K562 (cell line): ENCODE data around the gene NDUFV3. TPM values are rescaled to one million over a fixed set of nuclear protein-coding genes. Genes with fewer than 3 reads are reported as not detected.

Experiments used
- BRD4 ChIP-seq: fragments of 200-600 bp; sonication (generic); IDR thresholded peaks from 2 replicates; pipeline ENCODE4 v1.6.1; 2017; ENCODE audit warnings: inconsistent platforms
- FUS ChIP-seq: fragments of 200-400 bp; formaldehyde crosslinking; optimal IDR thresholded peaks from 2 replicates; pipeline ENCODE3; 2017; ENCODE audit warnings: low read depth, low read length
- GTF2A2 ChIP-seq: IDR thresholded peaks from 2 replicates; pipeline ENCODE4 v1.6.1; 2016; ENCODE audit warnings: mild to moderate bottlenecking, missing genetic modification characterization, missing compliant biosample characterization
- IFI16 ChIP-seq: fragments of 250-450 bp; sonication (Bioruptor Pico); IDR thresholded peaks from 2 replicates; pipeline ENCODE4 v2.1.2; 2022; ENCODE audit warnings: mild to moderate bottlenecking, inconsistent platforms
- NFYB ChIP-seq: IDR thresholded peaks from 2 replicates; pipeline ENCODE4 v1.6.1; 2011; ENCODE audit warnings: mild to moderate bottlenecking, moderate library complexity; ENCODE audit not compliant: insufficient read length; ENCODE audit errors: extremely low read depth
- ZNF165 ChIP-seq: fragments of 250-450 bp; sonication (Bioruptor Pico); IDR thresholded peaks from 2 replicates; pipeline ENCODE4 v1.4.0; 2020; ENCODE audit warnings: borderline replicate concordance
- polyA plus RNA-seq, 8 experiments: library from polyadenylated mRNA; depleted of rRNA in 4 of 8; stranded (reverse) in 5 of 8; unstranded in 3 of 8; fragments of >200 nt; fragmentation: Nextera tagmentation in 2 of 8; fragmentation: Illumina TruSeq in 1 of 8; extraction: Ambion mirVana in 2 of 8; extraction: Trizol in 1 of 8; gene quantifications; 2 replicates each; pipeline versions ENCODE4 v1.2.1 to v1.2.3, GENCODE V29; 2011 to 2014; ENCODE audit warnings: inconsistent platforms in 1 of 8, missing spikeins in 1 of 8
- total RNA-seq, 7 experiments: library from RNA; depleted of rRNA in 6 of 7; stranded (reverse); fragments of >200 nt in 6 of 7; fragmentation: Illumina TruSeq in 2 of 7; extraction: Trizol in 2 of 7; gene quantifications; 2 replicates each; pipeline versions ENCODE4 v1.2.1 to v1.2.3, GENCODE V29; 2011 to 2021; ENCODE audit warnings: low replicate concordance in 1 of 7
- TF ChIP-seq, protein P1 (sequence below): fragments of 450-650 bp; conservative IDR thresholded peaks from 2 replicates; pipeline ENCODE4 v1.6.1; 2016; ENCODE audit warnings: missing genetic modification characterization, low read depth, mild to moderate bottlenecking, control low read depth, missing compliant biosample characterization
- TF ChIP-seq, protein P2 (sequence below): fragments of 250-450 bp; sonication (Bioruptor Pico); IDR thresholded peaks from 2 replicates; pipeline ENCODE4 v1.4.0; 2020; ENCODE audit warnings: mild to moderate bottlenecking, moderate library complexity, borderline replicate concordance
- TF ChIP-seq, protein P3 (sequence below), 2 experiments: IDR thresholded peaks; 2 replicates each; pipeline ENCODE4 v1.6.1; 2011; ENCODE audit warnings: borderline replicate concordance in 1 of 2, control low read depth in 1 of 2, low read depth in 1 of 2, low read length in 1 of 2, mild to moderate bottlenecking in 1 of 2, mixed read lengths in 1 of 2, moderate library complexity in 1 of 2; ENCODE audit not compliant: insufficient read depth in 1 of 2, insufficient read length in 1 of 2, poor library complexity in 1 of 2, severe bottlenecking in 1 of 2; ENCODE audit errors: extremely low read depth in 1 of 2
- TF ChIP-seq, protein P4 (sequence below): fragments of 450-650 bp; IDR thresholded peaks from 2 replicates; pipeline ENCODE4 v1.7.1; 2018; ENCODE audit warnings: mild to moderate bottlenecking, low read depth; ENCODE audit not compliant: partially characterized antibody

Gene NDUFV3
- total and polyA plus RNA-seq, 9 of the 15 experiments (the other 6 are each of a cell fraction or from before 2014, with no cell fraction given): 19.1 to 87.8 (median 74.3) TPM

DNA sequence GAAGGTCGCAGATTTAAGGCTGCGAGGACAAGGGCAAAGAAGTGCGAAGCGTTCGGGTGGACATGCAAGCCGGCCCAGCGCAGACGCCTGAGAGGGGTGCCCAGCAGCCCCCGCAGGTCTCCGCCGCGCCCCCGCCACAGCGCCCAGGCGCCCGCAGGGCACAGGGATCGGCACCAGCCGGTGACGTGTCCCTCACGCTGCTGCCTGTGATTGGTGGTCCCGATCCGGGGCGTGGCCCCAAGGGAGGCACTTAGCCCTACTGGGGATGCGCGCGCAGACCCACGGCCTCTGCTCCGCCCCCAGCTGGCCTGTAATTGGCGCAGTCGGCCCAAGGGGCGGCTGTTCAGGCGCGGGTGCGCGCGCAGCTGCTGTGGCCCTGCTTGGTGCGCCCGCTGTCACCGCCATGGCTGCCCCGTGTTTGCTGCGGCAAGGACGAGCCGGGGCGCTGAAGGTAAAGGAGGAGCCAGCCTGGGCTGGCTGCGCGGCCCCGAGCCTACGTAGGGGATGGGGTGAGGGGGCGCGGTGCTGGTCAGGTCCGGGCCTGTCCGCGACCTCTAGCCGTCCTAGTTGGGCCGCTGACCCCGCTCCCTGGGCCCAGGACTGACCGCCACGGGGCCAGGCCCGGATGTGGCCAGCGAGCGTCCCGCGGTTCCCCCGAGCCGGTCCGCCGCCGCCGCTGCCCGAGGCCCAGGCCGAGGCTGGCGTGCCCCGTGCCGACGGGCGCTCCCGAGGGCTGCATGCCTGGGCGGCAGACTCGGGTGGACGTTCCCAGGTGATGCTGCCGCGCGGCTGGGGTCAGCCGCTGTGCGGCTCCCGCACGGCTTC is at the start of gene NDUFV3 (continued):
- TF ChIP-seq, protein P1, sequence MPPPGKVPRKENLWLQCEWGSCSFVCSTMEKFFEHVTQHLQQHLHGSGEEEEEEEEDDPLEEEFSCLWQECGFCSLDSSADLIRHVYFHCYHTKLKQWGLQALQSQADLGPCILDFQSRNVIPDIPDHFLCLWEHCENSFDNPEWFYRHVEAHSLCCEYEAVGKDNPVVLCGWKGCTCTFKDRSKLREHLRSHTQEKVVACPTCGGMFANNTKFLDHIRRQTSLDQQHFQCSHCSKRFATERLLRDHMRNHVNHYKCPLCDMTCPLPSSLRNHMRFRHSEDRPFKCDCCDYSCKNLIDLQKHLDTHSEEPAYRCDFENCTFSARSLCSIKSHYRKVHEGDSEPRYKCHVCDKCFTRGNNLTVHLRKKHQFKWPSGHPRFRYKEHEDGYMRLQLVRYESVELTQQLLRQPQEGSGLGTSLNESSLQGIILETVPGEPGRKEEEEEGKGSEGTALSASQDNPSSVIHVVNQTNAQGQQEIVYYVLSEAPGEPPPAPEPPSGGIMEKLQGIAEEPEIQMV (tag): no peak
- TF ChIP-seq, protein P2, sequence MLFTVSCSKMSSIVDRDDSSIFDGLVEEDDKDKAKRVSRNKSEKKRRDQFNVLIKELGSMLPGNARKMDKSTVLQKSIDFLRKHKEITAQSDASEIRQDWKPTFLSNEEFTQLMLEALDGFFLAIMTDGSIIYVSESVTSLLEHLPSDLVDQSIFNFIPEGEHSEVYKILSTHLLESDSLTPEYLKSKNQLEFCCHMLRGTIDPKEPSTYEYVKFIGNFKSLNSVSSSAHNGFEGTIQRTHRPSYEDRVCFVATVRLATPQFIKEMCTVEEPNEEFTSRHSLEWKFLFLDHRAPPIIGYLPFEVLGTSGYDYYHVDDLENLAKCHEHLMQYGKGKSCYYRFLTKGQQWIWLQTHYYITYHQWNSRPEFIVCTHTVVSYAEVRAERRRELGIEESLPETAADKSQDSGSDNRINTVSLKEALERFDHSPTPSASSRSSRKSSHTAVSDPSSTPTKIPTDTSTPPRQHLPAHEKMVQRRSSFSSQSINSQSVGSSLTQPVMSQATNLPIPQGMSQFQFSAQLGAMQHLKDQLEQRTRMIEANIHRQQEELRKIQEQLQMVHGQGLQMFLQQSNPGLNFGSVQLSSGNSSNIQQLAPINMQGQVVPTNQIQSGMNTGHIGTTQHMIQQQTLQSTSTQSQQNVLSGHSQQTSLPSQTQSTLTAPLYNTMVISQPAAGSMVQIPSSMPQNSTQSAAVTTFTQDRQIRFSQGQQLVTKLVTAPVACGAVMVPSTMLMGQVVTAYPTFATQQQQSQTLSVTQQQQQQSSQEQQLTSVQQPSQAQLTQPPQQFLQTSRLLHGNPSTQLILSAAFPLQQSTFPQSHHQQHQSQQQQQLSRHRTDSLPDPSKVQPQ (CRISPR knock-in tag): no peak
- TF ChIP-seq, protein P3, sequence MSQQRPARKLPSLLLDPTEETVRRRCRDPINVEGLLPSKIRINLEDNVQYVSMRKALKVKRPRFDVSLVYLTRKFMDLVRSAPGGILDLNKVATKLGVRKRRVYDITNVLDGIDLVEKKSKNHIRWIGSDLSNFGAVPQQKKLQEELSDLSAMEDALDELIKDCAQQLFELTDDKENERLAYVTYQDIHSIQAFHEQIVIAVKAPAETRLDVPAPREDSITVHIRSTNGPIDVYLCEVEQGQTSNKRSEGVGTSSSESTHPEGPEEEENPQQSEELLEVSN (IDR thresholded peaks at IDR 0.05; ENCODE audit: borderline replicate concordance in 1 of 2, extremely low read depth in 1 of 2, insufficient read depth in 1 of 2, insufficient read length in 1 of 2, low read depth in 1 of 2, low read length in 1 of 2, poor library complexity in 1 of 2, severe bottlenecking in 1 of 2): peak in 1 of 2 experiments; percentile 14
- TF ChIP-seq FUS (peak; percentile 67), GTF2A2 (tag) (peak; percentile 43; the same call in 1 of the 2 replicates), ZNF165 (CRISPR knock-in tag) (no peak), BRD4 (no peak), NFYB (peak; percentile 91), IFI16 (CRISPR knock-in tag) (no peak)
- TF ChIP-seq, protein P4, sequence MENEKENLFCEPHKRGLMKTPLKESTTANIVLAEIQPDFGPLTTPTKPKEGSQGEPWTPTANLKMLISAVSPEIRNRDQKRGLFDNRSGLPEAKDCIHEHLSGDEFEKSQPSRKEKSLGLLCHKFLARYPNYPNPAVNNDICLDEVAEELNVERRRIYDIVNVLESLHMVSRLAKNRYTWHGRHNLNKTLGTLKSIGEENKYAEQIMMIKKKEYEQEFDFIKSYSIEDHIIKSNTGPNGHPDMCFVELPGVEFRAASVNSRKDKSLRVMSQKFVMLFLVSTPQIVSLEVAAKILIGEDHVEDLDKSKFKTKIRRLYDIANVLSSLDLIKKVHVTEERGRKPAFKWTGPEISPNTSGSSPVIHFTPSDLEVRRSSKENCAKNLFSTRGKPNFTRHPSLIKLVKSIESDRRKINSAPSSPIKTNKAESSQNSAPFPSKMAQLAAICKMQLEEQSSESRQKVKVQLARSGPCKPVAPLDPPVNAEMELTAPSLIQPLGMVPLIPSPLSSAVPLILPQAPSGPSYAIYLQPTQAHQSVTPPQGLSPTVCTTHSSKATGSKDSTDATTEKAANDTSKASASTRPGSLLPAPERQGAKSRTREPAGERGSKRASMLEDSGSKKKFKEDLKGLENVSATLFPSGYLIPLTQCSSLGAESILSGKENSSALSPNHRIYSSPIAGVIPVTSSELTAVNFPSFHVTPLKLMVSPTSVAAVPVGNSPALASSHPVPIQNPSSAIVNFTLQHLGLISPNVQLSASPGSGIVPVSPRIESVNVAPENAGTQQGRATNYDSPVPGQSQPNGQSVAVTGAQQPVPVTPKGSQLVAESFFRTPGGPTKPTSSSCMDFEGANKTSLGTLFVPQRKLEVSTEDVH: no peak
